ENCODE data around the gene CREBL2.
A peak's percentile ranks its signal among the peaks of the same experiment; 100 is the strongest.
"Not testable (repeated sequence)": the region's sequence is repeated elsewhere in the genome, so short reads cannot be mapped to it uniquely, and the experiment has no call there.

Gene CREBL2

GRCh38 chr12:12645485-12645884 lies 33.8 kb downstream of the CREBL2 start:
- no peak overlapping the region for H3K4me3 ChIP-seq (ENCODE audit: low read depth, low read length)
- TF ChIP-seq CTCF (IDR thresholded peaks at IDR 0.05; ENCODE audit: borderline replicate concordance, insufficient read depth, low read depth, low read length): peak; percentile 52; the same call in 1 of the 2 replicates

GRCh38 chr12:12645968-12646367 lies 34.3 kb downstream of the CREBL2 start:
- not testable (repeated sequence) for H3K4me3 ChIP-seq (ENCODE audit: low read depth, low read length)

- H3K4me3 ChIP-seq (ENCODE audit: low read depth, low read length): no peak overlapping the region
- TF ChIP-seq CTCF (IDR thresholded peaks at IDR 0.05; ENCODE audit: borderline replicate concordance, insufficient read depth, low read depth, low read length): no peak
Measured at GRCh38 chr12:12646483-12647072, 34.9 kb downstream of the CREBL2 start.

GRCh38 chr12:12648284-12648683 lies 36.6 kb downstream of the CREBL2 start:
- no peak for TF ChIP-seq CTCF (IDR thresholded peaks at IDR 0.05; ENCODE audit: borderline replicate concordance, insufficient read depth, low read depth, low read length)
- H3K4me3 ChIP-seq (ENCODE audit: low read depth, low read length): no peak overlapping the region

- no peak overlapping the region for H3K4me3 ChIP-seq (ENCODE audit: low read depth, low read length)
- TF ChIP-seq CTCF (IDR thresholded peaks at IDR 0.05; ENCODE audit: borderline replicate concordance, insufficient read depth, low read depth, low read length): no peak
Measured at GRCh38 chr12:12648951-12649650, 37.4 kb downstream of the CREBL2 start.

GRCh38 chr12:12651752-12652151 lies 40.1 kb downstream of the CREBL2 start:
- no peak overlapping the region for H3K4me3 ChIP-seq (ENCODE audit: low read depth, low read length)

GRCh38 chr12:12652704-12653103 lies 41.0 kb downstream of the CREBL2 start:
- not testable (repeated sequence) for H3K4me3 ChIP-seq (ENCODE audit: low read depth, low read length)

More at GRCh38 chr12:12651752-12652151, 40.1 kb downstream of the CREBL2 start:
- TF ChIP-seq CTCF (IDR thresholded peaks at IDR 0.05; ENCODE audit: borderline replicate concordance, insufficient read depth, low read depth, low read length): no peak

- no peak for TF ChIP-seq CTCF (IDR thresholded peaks at IDR 0.05; ENCODE audit: borderline replicate concordance, insufficient read depth, low read depth, low read length)
- H3K4me3 ChIP-seq (ENCODE audit: low read depth, low read length): no peak overlapping the region
Measured at GRCh38 chr12:12653922-12654321, 42.2 kb downstream of the CREBL2 start.

All from GM12875 (cell line).